Measurements from ENCODE around the gene RBFA. TPM values are rescaled to one million over a fixed set of nuclear protein-coding genes. Genes with fewer than 3 reads are reported as not detected.

The RBFA gene
- polyA plus RNA-seq, 1 of the 3 experiments (the other 2 are of a cell fraction), result 57.6 TPM

DNA sequence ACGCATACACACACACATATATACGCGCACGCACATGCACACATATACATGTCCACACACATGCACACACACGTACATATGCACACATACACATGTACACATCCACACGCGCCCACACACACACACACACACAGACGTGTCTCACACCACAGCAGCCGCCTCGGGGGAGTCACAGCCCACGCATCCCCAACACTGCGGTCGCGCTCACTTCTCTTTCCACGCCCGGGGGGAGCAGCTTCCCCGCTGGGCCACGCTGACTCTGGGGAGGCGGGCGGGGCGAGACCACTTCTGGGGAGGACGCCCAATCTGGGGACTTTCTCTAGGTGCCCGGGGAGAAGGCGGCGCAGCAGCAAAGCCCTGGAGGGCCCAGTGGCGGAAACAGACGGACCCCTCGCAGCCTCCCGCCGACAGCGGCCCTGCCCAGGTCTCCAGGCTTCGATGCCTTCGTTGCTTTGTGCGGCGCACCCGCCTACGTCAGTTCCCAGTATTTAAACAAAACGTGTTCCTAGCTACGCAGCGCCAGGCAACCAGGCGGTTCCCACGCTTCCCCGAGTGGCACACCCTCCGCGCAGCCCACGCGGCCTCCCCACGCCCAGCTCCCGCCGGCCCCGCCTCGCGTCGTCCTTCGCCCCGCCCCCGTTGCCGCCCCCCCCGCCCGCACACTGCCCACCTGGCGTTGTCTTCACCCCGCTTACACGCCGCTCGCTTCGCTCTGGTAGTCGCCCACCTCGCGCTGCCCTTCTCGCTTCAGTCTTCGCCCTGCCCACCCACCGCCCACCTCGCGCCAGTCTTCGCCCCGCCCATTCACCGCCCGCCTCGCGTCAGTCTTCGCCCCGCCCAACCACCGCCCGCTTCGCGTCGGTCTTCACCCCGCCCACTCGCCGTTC lies 810 bp upstream of the RBFA start:
- POLR2A ChIA-PET, result interaction anchor here (1.1 to 1.5 kb wide), 2 partner anchors 75 to 214 kb away, joined by 4 to 8 read pairs; partner anchors contain the start of genes ADNP2 and PARD6G
- 6% methylated on average over 51 of the region's 90 CpGs for WGBS (ENCODE audit: low lambda C conversion rate)
- no peaks in the 10 kb centered on the region for H3K27me3 ChIP-seq (ENCODE audit: insufficient read depth)

DNA sequence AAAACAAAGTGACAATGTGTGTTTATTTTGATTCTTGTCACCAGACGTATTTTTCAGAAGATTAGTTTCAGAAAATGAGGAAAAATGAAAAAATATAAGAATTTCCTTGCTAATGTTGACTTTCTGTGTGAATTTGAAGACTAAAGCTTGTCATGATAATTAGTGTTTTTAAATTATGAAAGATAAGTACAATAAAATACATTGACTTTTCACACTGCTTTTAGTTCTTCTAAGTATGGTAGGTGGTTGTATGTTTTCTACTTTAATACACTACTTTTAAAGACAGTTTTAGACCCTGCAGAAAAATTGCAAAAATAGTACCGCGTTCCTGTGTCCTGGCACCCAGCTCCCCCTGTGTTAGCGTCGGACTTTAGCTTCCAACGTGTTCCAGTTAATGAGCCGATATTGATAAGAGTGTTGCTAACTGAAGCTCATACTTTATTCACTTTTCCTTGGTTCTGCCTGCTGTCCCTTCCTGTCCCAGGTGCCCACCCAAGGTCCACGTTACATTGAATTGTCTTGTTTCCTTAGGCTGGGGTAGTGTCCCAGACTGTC lies 695 bp downstream of the RBFA start:
- H3F3A ChIP-seq (replicated peaks; ENCODE audit: insufficient read depth), result no peaks in the 10 kb centered on the region
- peak overlapping the region; percentile 70 to 79 for H3K27ac ChIP-seq (ENCODE audit: low read depth in 2 of 2, low read length in 1 of 2)
- ChIA-PET CTCF (interaction anchor here (1.0 to 1.4 kb wide), 4 partner anchors 15 to 121 kb away, joined by 3 to 5 read pairs (median 3); no protein-coding TSS in a partner anchor), POLR2A (interaction anchor here (1.5 kb wide), 1 partner anchor 74 kb away, joined by 8 read pairs; the partner anchor contains the start of gene ADNP2)
- peaks cover 13% of the 10 kb centered on the region in 2 experiments for H3K36me3 ChIP-seq (replicated peaks in 1 of 2; ENCODE audit: control insufficient read depth in 1 of 2, insufficient read depth in 2 of 2, low read length in 1 of 2)
- H3K9ac ChIP-seq, result peak overlapping the region; percentile 65
- no peaks in the 10 kb centered on the region for H3K27me3 ChIP-seq (ENCODE audit: insufficient read depth)
- WGBS (ENCODE audit: low lambda C conversion rate), result 15% methylated on average over 8 of the region's 8 CpGs
- no peak for DNase-seq
- H4K20me1 ChIP-seq (ENCODE audit: insufficient read depth), result peaks cover 7% of the 10 kb centered on the region; the same call in 1 of the 2 replicates
- peak overlapping the region; percentile 77 to 84 for H3K4me3 ChIP-seq (ENCODE audit: low read depth in 2 of 2, low read length in 1 of 2)
- H3K9me2 ChIP-seq, result no peaks in the 10 kb centered on the region
- H3K79me2 ChIP-seq (ENCODE audit: insufficient read depth), result peaks cover 34% of the 10 kb centered on the region
- peak overlapping the region; percentile 85 for H3K4me2 ChIP-seq
- H3K9me3 ChIP-seq, result no peaks in the 10 kb centered on the region
- TF ChIP-seq YY1 (IDR thresholded peaks at IDR 0.05; ENCODE audit: low read depth) (0 out of 2 replicates have a peak, but pooled peaks have one; percentile 5), RCOR1 (IDR thresholded peaks at IDR 0.05; ENCODE audit: low read length) (no peak)
- TF ChIP-seq, protein P1, sequence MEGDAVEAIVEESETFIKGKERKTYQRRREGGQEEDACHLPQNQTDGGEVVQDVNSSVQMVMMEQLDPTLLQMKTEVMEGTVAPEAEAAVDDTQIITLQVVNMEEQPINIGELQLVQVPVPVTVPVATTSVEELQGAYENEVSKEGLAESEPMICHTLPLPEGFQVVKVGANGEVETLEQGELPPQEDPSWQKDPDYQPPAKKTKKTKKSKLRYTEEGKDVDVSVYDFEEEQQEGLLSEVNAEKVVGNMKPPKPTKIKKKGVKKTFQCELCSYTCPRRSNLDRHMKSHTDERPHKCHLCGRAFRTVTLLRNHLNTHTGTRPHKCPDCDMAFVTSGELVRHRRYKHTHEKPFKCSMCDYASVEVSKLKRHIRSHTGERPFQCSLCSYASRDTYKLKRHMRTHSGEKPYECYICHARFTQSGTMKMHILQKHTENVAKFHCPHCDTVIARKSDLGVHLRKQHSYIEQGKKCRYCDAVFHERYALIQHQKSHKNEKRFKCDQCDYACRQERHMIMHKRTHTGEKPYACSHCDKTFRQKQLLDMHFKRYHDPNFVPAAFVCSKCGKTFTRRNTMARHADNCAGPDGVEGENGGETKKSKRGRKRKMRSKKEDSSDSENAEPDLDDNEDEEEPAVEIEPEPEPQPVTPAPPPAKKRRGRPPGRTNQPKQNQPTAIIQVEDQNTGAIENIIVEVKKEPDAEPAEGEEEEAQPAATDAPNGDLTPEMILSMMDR (IDR thresholded peaks at IDR 0.05), result 0 out of 2 replicates have a peak, but pooled peaks have one; percentile 0
- H2AFZ ChIP-seq (ENCODE audit: low read depth), result peak overlapping the region; percentile 91
- H3K4me1 ChIP-seq (ENCODE audit: control insufficient read depth in 1 of 2, insufficient read depth in 2 of 2, low read depth in 1 of 2, low read length in 1 of 2), result peaks cover 0 to 14% of the 10 kb centered on the region in 2 experiments; a peak in 1 of 4 replicates

More for the DNA sequence above, 810 bp upstream of the RBFA start:
- H3K27ac ChIP-seq (ENCODE audit: low read depth in 2 of 2, low read length in 1 of 2), result peak overlapping the region; percentile 62 to 78
- H3K9me3 ChIP-seq, result no peaks in the 10 kb centered on the region
- peak overlapping the region; percentile 84 for H2AFZ ChIP-seq (ENCODE audit: low read depth)
- no peaks in the 10 kb centered on the region for H3F3A ChIP-seq (replicated peaks; ENCODE audit: insufficient read depth)
- H3K79me2 ChIP-seq (ENCODE audit: insufficient read depth), result peaks cover 34% of the 10 kb centered on the region
- no peak for DNase-seq
- H4K20me1 ChIP-seq (ENCODE audit: insufficient read depth), result peaks cover 7% of the 10 kb centered on the region; the same call in 1 of the 2 replicates
- H3K9me2 ChIP-seq, result no peaks in the 10 kb centered on the region
- CTCF ChIA-PET, result interaction anchor here (1.3 to 1.4 kb wide), 2 partner anchors 16 to 122 kb away, joined by 3 to 5 read pairs; no protein-coding TSS in a partner anchor
- peak overlapping the region; percentile 67 to 68 for H3K4me3 ChIP-seq (ENCODE audit: low read depth in 2 of 2, low read length in 1 of 2)
- H3K4me1 ChIP-seq (ENCODE audit: control insufficient read depth in 1 of 2, insufficient read depth in 2 of 2, low read depth in 1 of 2, low read length in 1 of 2), result peaks cover 0 to 14% of the 10 kb centered on the region in 2 experiments; a peak in 1 of 4 replicates
- H3K36me3 ChIP-seq (replicated peaks in 1 of 2; ENCODE audit: control insufficient read depth in 1 of 2, insufficient read depth in 2 of 2, low read length in 1 of 2), result peaks cover 4 to 6% of the 10 kb centered on the region in 2 experiments
- peak overlapping the region; percentile 81 for H3K9ac ChIP-seq
- peak overlapping the region; percentile 83 for H3K4me2 ChIP-seq
- TF ChIP-seq, protein P2, sequence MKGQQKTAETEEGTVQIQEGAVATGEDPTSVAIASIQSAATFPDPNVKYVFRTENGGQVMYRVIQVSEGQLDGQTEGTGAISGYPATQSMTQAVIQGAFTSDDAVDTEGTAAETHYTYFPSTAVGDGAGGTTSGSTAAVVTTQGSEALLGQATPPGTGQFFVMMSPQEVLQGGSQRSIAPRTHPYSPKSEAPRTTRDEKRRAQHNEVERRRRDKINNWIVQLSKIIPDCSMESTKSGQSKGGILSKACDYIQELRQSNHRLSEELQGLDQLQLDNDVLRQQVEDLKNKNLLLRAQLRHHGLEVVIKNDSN (IDR thresholded peaks at IDR 0.05; ENCODE audit: borderline replicate concordance, low read depth), result no peak
- TF ChIP-seq MXI1 (IDR thresholded peaks at IDR 0.05; ENCODE audit: low read depth, low read length) (peak; percentile 90), NRF1 (IDR thresholded peaks at IDR 0.05; ENCODE audit: low read depth, low read length) (peak; percentile 18; the same call in 1 of the 2 replicates), SIN3A (IDR thresholded peaks at IDR 0.05; ENCODE audit: borderline replicate concordance, low read depth, low read length) (peak; percentile 56; the same call in 1 of the 2 replicates), GABPA (IDR thresholded peaks at IDR 0.05; ENCODE audit: low read depth) (no peak), FOSL2 (IDR thresholded peaks at IDR 0.05; ENCODE audit: borderline replicate concordance, low read depth) (no peak)
- TF ChIP-seq, protein P3, sequence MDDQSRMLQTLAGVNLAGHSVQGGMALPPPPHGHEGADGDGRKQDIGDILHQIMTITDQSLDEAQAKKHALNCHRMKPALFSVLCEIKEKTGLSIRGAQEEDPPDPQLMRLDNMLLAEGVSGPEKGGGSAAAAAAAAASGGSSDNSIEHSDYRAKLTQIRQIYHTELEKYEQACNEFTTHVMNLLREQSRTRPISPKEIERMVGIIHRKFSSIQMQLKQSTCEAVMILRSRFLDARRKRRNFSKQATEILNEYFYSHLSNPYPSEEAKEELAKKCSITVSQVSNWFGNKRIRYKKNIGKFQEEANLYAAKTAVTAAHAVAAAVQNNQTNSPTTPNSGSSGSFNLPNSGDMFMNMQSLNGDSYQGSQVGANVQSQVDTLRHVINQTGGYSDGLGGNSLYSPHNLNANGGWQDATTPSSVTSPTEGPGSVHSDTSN (IDR thresholded peaks at IDR 0.05), result peak; percentile 67
- TF ChIP-seq, protein P4, sequence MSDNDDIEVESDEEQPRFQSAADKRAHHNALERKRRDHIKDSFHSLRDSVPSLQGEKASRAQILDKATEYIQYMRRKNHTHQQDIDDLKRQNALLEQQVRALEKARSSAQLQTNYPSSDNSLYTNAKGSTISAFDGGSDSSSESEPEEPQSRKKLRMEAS (IDR thresholded peaks at IDR 0.05; ENCODE audit: low read depth), result peak; percentile 85
